GM18870 (cell line): ENCODE results near the gene SIT1.

Experiments
- ATAC-seq: cut with Tn5 transposase; IDR thresholded peaks from one replicate; pipeline ENCODE4 v1.9.1; 2021; ENCODE audit warnings: moderate library complexity; ENCODE audit not compliant: unreplicated experiment

SIT1 gene

GRCh38 chr9:35682520-35683315 lies 32.0 kb upstream of the SIT1 start:
- ATAC-seq: no peak

DNA sequence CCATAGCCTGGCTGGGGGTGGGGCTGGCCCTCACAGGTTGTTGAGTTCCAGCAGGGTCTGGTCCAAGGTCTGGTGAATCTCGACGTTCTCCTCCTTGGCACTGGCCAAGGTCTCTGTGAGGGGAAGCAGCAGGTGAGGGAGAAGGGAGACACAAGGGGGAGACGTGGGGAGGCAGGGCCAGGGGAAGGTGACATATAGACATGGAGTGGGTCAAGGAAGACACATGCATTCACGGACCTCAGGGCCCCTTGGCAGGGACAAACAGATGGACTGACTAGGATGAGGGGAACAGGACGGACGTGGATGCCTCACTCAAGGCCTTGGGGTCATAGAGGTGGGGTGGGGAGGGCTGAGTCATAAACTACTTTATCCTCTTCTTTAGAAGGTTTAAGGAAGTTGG lies 31.3 kb upstream of the SIT1 start:
- no peak for ATAC-seq

GRCh38 chr9:35681341-35682002 lies 30.7 kb upstream of the SIT1 start:
- no peak for ATAC-seq

- ATAC-seq: no peak
Measured at GRCh38 chr9:35680331-35681105, 29.8 kb upstream of the SIT1 start.

DNA sequence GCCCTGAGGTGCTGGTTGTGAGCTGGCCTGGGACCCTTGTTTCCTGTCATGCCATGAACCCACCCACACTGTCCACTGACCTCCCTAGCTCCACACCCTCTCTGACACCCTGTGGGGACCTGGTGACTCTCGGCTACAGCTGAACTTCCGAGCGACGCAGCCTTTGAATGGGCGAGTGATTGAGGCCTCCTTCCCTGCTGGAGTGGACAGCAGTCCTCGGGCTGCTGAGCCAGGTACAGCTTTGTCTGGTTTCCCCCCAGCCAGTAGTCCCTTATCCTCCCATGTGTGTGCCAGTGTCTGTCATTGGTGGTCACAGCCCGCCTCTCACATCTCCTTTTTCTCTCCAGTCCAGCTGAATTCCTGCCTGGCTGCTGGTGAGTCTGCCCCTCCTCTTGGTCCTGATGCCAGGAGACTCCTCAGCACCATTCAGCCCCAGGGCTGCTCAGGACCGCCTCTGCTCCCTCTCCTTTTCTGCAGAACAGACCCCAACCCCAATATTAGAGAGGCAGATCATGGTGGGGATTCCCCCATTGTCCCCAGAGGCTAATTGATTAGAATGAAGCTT lies 29.1 kb upstream of the SIT1 start:
- ATAC-seq: no peak

DNA sequence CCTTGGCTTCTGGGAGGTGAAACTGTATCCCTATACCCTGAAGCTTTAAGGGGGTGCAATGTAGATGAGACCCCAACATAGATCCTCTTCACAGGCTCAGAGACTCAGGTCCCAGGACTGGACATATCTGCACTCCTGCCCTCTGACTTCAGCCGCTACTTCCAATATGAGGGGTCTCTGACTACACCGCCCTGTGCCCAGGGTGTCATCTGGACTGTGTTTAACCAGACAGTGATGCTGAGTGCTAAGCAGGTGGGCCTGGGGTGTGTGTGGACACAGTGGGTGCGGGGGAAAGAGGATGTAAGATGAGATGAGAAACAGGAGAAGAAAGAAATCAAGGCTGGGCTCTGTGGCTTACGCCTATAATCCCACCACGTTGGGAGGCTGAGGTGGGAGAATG lies 28.4 kb upstream of the SIT1 start:
- no peak for ATAC-seq

GRCh38 chr9:35675732-35676392 lies 25.1 kb upstream of the SIT1 start:
- no peak for ATAC-seq

- no peak for ATAC-seq
Measured at GRCh38 chr9:35675204-35675603, 24.5 kb upstream of the SIT1 start.

- ATAC-seq: no peak
Measured at GRCh38 chr9:35674025-35674361, 23.3 kb upstream of the SIT1 start.

DNA sequence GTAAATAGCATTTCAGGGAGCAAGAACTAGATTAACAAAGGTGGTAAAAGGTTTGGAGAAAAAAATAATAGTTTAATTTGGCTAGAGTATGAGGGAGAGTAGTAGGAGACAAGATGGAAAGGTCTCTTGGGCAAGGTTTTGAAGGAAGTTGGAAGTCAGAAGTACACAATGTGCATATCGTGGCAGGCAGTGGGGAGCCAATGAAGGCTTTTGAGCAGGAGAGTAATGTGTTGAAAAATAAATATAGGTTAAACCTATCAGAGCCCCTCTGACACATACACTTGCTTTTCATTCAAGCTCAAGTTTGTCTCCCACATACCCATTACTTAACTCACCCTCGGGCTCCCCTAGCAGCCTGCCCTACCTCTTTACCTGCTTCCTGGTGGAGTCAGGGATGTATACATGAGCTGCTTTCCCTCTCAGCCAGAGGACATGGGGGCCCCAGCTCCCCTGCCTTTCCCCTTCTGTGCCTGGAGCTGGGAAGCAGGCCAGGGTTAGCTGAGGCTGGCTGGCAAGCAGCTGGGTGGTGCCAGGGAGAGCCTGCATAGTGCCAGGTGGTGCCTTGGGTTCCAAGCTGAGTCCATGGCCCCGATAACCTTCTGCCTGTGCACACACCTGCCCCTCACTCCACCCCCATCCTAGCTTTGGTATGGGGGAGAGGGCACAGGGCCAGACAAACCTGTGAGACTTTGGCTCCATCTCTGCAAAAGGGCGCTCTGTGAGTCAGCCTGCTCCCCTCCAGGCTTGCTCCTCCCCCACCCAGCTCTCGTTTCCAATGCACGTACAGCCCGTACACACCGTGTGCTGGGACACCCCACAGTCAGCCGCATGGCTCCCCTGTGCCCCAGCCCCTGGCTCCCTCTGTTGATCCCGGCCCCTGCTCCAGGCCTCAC lies 22.6 kb upstream of the SIT1 start, which contains the start of gene CA9:
Gene CA9, plus strand, starts transcription at position 797 of the 893 bp plus-strand sequence. Its CDS starts 32 bp downstream, at position 829.
- ATAC-seq: no peak

- no peak for ATAC-seq
Measured at GRCh38 chr9:35669331-35670145, 18.8 kb upstream of the SIT1 start.

DNA sequence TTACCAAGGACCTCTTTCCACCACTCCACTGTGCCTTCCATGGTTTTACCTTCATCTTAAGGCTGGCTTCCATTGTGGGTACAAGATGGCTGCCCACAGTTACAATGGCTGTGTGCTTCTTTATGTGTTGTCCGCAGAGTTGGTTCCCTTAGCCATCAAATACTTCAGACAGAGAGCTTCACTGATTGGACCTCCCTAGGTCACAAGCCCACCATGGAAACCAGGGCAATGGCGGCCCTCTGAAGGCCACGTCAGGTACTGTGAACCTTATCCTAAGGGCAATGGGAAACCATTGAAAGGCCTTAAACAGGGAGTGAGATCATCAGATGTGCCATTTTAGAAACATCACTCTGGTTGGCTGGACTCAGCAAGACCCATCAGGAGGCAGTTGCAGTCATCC lies 17.2 kb upstream of the SIT1 start:
- ATAC-seq: no peak

DNA sequence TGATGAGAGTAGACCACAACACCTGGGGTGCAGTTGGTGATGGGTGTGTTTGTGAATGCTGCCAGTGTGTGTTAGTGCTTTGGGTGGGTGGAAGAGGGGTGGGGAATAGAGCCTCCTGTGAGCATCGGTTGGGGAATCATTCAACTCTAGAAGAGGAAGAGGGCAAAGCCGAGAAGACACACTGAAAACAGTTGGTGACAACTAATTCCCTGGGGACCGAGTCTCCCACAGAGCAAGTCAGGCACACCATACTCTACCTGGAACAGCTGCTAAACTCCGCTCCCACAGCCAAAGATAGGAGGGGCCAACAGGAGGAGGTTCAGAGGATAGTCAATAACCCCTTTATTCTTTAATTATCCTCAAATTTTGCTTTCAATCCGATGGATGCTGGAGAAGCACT lies 15.8 kb upstream of the SIT1 start:
- ATAC-seq: no peak

GRCh38 chr9:35666045-35666444 lies 15.3 kb upstream of the SIT1 start:
- no peak for ATAC-seq

- no peak for ATAC-seq
Measured at GRCh38 chr9:35665471-35665818, 14.7 kb upstream of the SIT1 start.

- no peak for ATAC-seq
Measured at GRCh38 chr9:35664531-35665470, 14.1 kb upstream of the SIT1 start, which contains the start of gene ARHGEF39. ARHGEF39 (minus strand) TSS chr9:35665195; CDS start chr9:35665169, 26 bp downstream.

GRCh38 chr9:35662437-35662836 lies 11.7 kb upstream of the SIT1 start:
- no peak for ATAC-seq

- ATAC-seq: no peak
Measured at GRCh38 chr9:35661756-35662350, 11.1 kb upstream of the SIT1 start.
